ENCODE data around the gene LRRC37B.
"Not testable (repeated sequence)": the region's sequence is repeated elsewhere in the genome, so short reads cannot be mapped to it uniquely, and the experiment has no call there.

The LRRC37B gene

GRCh38 chr17:32099686-32100085 is 92.5 kb downstream of the LRRC37B start:
- no peak for DNase-seq

GRCh38 chr17:32100323-32100722 is 93.1 kb downstream of the LRRC37B start:
- DNase-seq = not testable (repeated sequence)

- no peak for DNase-seq
These were observed 93.9 kb downstream of the LRRC37B start for GRCh38 chr17:32100971-32101631.

GRCh38 chr17:32102172-32102571 is 95.0 kb downstream of the LRRC37B start:
- DNase-seq = no peak

GRCh38 chr17:32102646-32103186 is 95.5 kb downstream of the LRRC37B start:
- DNase-seq = peak; percentile 74

Measured in fibroblast of skin of scalp (primary cell).